Erythroblast (primary cell): Measurements from ENCODE around the gene ARHGAP4.

Source experiments
- GATA1 ChIP-seq: IDR thresholded peaks from 2 replicates; pipeline ENCODE4 v1.6.1; 2011; ENCODE audit warnings: low read depth, mild to moderate bottlenecking, control low read depth, low read length, moderate library complexity
- POLR2A ChIP-seq: IDR thresholded peaks from 2 replicates; pipeline ENCODE4 v1.6.1; 2011; ENCODE audit warnings: mild to moderate bottlenecking, low read length

GRCh38 chrX:153932220-153932915, 6.3 kb upstream of the ARHGAP4 start:
- TF ChIP-seq POLR2A (no peak), GATA1 (no peak)
